NCI-H526 (cell line): ENCODE measurements around the gene MMS19.
"Not testable (repeated sequence)": the region's sequence is repeated elsewhere in the genome, so short reads cannot be mapped to it uniquely, and the experiment has no call there.

Experiments used
- DNase-seq, 2 experiments: peaks; one replicate each; lab custom pipeline; 2025; lab: John Stamatoyannopoulos, UW

MMS19 gene

GRCh38 chr10:97506199-97506991 is 8.2 kb upstream of the MMS19 start:
- DNase-seq, result no peak

GRCh38 chr10:97505152-97505551 is 6.9 kb upstream of the MMS19 start:
- DNase-seq, result no peak

- DNase-seq, result no peak
Measured at GRCh38 chr10:97503406-97503805, 5.2 kb upstream of the MMS19 start.

- DNase-seq, result no peak
Measured at GRCh38 chr10:97502916-97503315, 4.7 kb upstream of the MMS19 start.

- DNase-seq, result no peak
Measured at GRCh38 chr10:97500297-97500575, 2.0 kb upstream of the MMS19 start.

GRCh38 chr10:97499561-97500296 is 1.5 kb upstream of the MMS19 start:
- DNase-seq, result peak in 1 of 2 experiments; percentile 59

- peak in 1 of 2 experiments; percentile 59 for DNase-seq
Measured at GRCh38 chr10:97498841-97499560, 779 bp upstream of the MMS19 start, which contains the start of gene UBTD1. TSS of gene UBTD1 (plus strand) at chr10:97498924. CDS start at chr10:97499204, 280 bp downstream.

- DNase-seq, result peak; percentile 34 to 75
Measured at GRCh38 chr10:97497572-97498075, 598 bp downstream of the MMS19 start.

- peak in 1 of 2 experiments; percentile 5 for DNase-seq
Measured at GRCh38 chr10:97494863-97495506, 3.2 kb downstream of the MMS19 start.

GRCh38 chr10:97494151-97494550 is 4.1 kb downstream of the MMS19 start:
- no peak for DNase-seq

GRCh38 chr10:97490592-97490991 is 7.6 kb downstream of the MMS19 start:
- DNase-seq, result no peak

GRCh38 chr10:97485647-97486281 is 12.5 kb downstream of the MMS19 start:
- DNase-seq, result no peak

GRCh38 chr10:97483921-97484320 is 14.3 kb downstream of the MMS19 start:
- DNase-seq, result no peak

- no peak for DNase-seq
Measured at GRCh38 chr10:97483506-97483905, 14.7 kb downstream of the MMS19 start.

GRCh38 chr10:97482381-97482780 is 15.8 kb downstream of the MMS19 start:
- no peak for DNase-seq

GRCh38 chr10:97481071-97481470 is 17.2 kb downstream of the MMS19 start:
- DNase-seq, result no peak

GRCh38 chr10:97479939-97480338 is 18.3 kb downstream of the MMS19 start:
- peak; percentile 92 to 94 for DNase-seq

- not testable (repeated sequence) for DNase-seq
Measured at GRCh38 chr10:97479410-97479809, 18.8 kb downstream of the MMS19 start.

- no peak for DNase-seq
Measured at GRCh38 chr10:97475936-97476594, 22.2 kb downstream of the MMS19 start.

- no peak for DNase-seq
Measured at GRCh38 chr10:97474918-97475317, 23.3 kb downstream of the MMS19 start.

- not testable (repeated sequence) for DNase-seq
Measured at GRCh38 chr10:97468781-97469180, 29.4 kb downstream of the MMS19 start.
